ENCODE results near the gene PI4K2A. TPM values are rescaled to one million over a fixed set of nuclear protein-coding genes. Genes with fewer than 3 reads are reported as not detected.
A peak's percentile ranks its signal among the peaks of the same experiment; 100 is the strongest.
"Not testable (repeated sequence)": the region's sequence is repeated elsewhere in the genome, so short reads cannot be mapped to it uniquely, and the experiment has no call there.

Gene PI4K2A
- total and polyA plus RNA-seq, 7 donors: 8.1 to 19.3 (median 13.3) TPM

DNA sequence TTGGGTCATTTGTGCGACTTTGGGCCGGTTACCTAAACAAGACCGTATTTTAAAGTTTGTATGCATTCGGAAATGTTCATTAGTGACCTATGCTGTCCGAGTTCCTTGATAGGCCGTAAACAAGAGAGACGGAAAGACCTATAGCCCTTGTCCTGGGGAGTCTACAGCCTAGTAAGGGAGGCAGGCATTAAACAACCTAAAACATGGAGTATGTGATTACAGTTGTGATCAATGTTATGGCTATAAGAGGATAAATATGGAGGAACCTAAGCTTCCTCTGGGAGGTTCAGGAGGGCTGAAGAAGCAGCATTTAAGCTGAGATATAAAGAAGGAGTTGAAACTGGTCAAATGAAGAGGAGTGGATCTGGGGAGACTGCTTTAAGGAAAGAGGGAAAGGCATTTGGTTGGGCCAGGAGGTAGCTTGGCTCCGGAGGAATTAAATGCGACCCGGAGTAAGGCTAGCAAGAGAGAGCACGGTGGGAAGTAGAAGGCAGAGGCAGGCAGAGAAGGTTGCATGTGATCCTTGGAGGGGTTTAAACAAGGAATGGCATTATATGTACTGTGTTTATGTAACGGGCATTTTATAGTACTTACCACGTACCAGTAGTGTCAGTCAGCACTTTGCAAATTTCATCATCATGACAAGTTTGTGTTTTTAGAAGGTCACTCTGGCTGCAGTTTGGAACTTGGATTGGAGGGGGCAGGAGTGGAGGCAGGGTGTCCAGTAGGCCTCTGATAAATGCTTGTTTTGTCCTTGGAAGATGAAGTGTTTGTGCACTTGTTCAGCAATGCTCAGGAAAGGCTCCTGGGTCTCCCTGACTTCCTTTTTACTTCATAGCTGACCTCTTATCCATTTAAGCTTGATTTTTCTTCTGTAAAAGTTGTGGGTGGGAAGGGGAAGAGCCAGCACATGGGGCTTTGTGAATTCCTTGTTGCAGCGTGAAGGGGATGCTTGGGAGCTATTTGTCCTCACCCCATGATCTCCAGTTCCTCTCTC lies 47.6 kb downstream of the PI4K2A start:
- H3K27me3 ChIP-seq: no peaks in the 10 kb centered on the region
- peak; percentile 78 for DNase-seq
- TF ChIP-seq POLR2A (IDR thresholded peaks at IDR 0.05): no peak
- peak; percentile 27 to 64 (median 52) for TF ChIP-seq POLR2AphosphoS5 (IDR thresholded peaks at IDR 0.05)
- peak in 3 of 4 donors; percentile 16 to 38 (median 22) for TF ChIP-seq EP300 (IDR thresholded peaks at IDR 0.05)
- peak overlapping the region; percentile 91 to 92 (median 92) for H3K27ac ChIP-seq
- intact Hi-C loops (cut with DNase I): loop anchor here (2.0 kb wide), 2 partner anchors 47 to 189 kb away; partner anchors contain the start of genes MMS19, PI4K2A and UBTD1
- WGBS, 2 donors: 50 to 59% methylated on average over 14 of the region's 14 CpGs
- H3K9me3 ChIP-seq: no peaks in the 10 kb centered on the region
- no peaks in the 10 kb centered on the region for H3K36me3 ChIP-seq
- H3K4me1 ChIP-seq: peaks cover 0 to 52% (median 49%) of the 10 kb centered on the region in 4 donors
- H3K4me3 ChIP-seq: peak overlapping the region; percentile 67 to 76 (median 72)

DNA sequence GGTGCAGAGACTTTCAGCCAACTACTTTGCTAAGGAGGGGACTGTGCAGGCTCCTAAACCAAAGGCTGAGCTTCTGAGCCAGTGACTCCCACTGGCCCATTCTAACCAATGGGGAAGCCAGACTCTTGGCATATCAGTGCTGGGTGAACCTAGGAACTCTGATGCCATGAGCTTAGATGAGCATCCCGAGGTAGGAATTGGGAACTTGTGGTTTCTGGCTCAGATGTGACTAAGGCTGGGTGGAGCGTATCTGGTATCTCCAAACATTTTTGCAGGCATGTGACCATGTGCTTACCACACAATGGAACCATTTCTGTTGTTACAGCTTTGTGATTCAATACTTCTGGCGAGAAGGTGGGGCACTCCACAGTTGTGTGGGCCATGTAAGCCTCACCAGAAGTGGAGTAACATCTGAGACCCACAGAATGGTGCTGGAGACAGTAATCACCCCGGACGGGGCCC lies 49.1 kb downstream of the PI4K2A start:
- TF ChIP-seq POLR2A (IDR thresholded peaks at IDR 0.05) (no peak), EP300 (IDR thresholded peaks at IDR 0.05) (no peak), POLR2AphosphoS5 (IDR thresholded peaks at IDR 0.05) (peak in 1 of 4 donors; percentile 48)
- TF ChIP-seq, protein P1, sequence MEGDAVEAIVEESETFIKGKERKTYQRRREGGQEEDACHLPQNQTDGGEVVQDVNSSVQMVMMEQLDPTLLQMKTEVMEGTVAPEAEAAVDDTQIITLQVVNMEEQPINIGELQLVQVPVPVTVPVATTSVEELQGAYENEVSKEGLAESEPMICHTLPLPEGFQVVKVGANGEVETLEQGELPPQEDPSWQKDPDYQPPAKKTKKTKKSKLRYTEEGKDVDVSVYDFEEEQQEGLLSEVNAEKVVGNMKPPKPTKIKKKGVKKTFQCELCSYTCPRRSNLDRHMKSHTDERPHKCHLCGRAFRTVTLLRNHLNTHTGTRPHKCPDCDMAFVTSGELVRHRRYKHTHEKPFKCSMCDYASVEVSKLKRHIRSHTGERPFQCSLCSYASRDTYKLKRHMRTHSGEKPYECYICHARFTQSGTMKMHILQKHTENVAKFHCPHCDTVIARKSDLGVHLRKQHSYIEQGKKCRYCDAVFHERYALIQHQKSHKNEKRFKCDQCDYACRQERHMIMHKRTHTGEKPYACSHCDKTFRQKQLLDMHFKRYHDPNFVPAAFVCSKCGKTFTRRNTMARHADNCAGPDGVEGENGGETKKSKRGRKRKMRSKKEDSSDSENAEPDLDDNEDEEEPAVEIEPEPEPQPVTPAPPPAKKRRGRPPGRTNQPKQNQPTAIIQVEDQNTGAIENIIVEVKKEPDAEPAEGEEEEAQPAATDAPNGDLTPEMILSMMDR (IDR thresholded peaks at IDR 0.05): no peak
- Histone ChIP-seq H3K36me3 (no peaks in the 10 kb centered on the region), H3K4me1 (peaks cover 0 to 37% (median 34%) of the 10 kb centered on the region in 4 donors), H3K27ac (peak overlapping the region; percentile 91 to 92 (median 92)), H3K27me3 (no peaks in the 10 kb centered on the region), H3K9me3 (no peaks in the 10 kb centered on the region), H3K4me3 (no peak overlapping the region)
- intact Hi-C loops (cut with DNase I): no loop called here
- 88 to 93% methylated on average over 5 of the region's 5 CpGs for WGBS, 2 donors
- DNase-seq: no peak

DNA sequence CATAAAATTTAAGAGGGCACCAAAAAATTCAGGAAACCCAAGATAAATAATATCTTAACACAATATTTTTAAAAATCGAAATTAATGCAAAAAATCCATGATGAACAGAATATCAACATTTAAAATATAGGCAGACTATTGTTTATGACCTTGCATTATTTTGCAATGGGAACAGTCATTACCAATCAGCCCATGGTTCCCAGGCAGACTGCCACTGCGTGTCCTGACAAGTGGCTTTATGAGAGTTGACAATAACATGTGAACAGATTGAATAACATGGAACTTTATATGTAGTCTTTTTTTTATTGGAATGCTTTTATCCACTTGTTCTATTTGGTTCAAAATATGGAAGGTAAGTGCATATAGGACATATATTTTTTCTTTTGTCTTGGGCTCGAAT lies 49.7 kb downstream of the PI4K2A start:
- no peaks in the 10 kb centered on the region for H3K27me3 ChIP-seq
- peak overlapping the region in 2 of 4 donors; percentile 91 to 92 for H3K27ac ChIP-seq
- intact Hi-C loops (cut with DNase I): no loop called here
- TF ChIP-seq, protein P1 (IDR thresholded peaks at IDR 0.05): no peak
- TF ChIP-seq EP300 (IDR thresholded peaks at IDR 0.05): no peak
- TF ChIP-seq POLR2A (IDR thresholded peaks at IDR 0.05): no peak
- H3K4me1 ChIP-seq: peaks cover 0 to 32% (median 28%) of the 10 kb centered on the region in 4 donors
- WGBS, 2 donors: 93 to 95% methylated on average over 3 of the region's 3 CpGs
- no peaks in the 10 kb centered on the region for H3K36me3 ChIP-seq
- H3K4me3 ChIP-seq: no peak overlapping the region
- DNase-seq: no peak
- no peaks in the 10 kb centered on the region for H3K9me3 ChIP-seq

DNA sequence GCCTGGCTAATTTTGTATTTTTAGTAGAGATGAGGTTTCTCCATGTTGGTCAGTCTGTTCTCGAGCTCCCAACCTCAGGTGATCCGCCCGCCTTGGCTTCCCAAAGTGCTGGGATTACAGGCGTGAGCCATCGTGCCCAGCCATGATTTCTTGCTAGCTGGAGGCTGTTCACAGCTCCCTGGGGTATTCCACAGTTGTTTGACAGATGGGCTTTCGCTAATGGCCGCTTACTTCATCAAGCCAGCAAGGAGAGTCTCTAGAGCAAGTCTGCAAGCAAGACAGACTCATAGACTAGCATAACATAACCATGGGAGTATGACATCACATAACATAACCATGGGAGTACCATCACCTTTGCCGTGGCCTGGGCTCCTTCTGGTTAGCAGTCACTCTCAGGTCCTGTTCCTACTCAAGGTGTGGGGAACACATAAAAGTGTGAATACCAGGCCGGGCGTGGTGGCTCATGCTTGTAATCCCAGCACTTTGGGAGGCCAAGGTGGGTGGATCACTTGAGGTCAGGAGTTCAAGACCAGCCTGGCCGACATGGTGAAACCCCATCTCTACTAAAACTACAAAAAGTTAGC lies 57.7 kb downstream of the PI4K2A start:
- H3K27ac ChIP-seq, H3K4me1 ChIP-seq, DNase-seq, H3K4me3 ChIP-seq, H3K27me3 ChIP-seq, H3K36me3 ChIP-seq, H3K9me3 ChIP-seq: not testable (repeated sequence)
- intact Hi-C loops (cut with DNase I): loop anchor here (2.0 kb wide), 1 partner anchor 21 kb away; no protein-coding TSS in a partner anchor
- 76 to 85% methylated on average over 11 of the region's 11 CpGs for WGBS, 2 donors

DNA sequence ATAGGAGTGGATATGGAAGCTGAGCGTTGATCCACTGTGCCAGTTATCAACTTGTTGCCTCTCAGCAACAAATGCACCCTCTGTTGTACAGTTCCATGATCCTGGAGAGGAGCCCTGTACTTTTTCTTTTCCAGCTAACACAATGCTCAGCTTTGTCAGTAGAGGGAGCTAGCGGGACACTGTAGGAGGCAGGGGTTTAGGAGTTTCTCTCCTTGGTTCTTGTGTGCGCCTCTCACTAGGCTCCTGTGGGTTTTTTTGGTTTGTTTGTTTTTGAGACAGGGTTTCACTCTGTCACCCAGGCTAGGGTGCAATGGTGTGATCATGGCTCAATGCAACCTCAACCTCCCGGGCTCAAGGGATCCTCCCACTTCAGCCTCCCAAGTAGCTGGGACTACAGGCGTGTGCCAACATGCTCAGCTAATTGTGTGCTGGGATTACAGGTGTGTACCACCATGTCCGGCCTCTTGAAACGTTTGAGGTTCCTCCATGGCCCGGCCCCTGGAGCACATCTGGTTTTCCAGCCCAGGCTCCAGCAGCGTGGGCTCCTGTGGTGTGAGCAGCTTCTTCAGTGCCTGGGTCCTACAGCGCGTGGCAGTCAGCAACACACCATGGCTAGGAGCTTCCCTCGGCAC lies 61.1 kb downstream of the PI4K2A start:
- intact Hi-C loops (cut with DNase I): loop anchor here (1.0 kb wide), 1 partner anchor 30 kb away; no protein-coding TSS in a partner anchor
- Histone ChIP-seq H3K4me3 (no peak overlapping the region), H3K27me3 (no peaks in the 10 kb centered on the region), H3K4me1 (no peaks in the 10 kb centered on the region), H3K9me3 (no peaks in the 10 kb centered on the region), H3K36me3 (no peaks in the 10 kb centered on the region), H3K27ac (no peak overlapping the region)
- TF ChIP-seq, protein P1 (IDR thresholded peaks at IDR 0.05): peak; percentile 71 to 89 (median 80)
- TF ChIP-seq POLR2A (IDR thresholded peaks at IDR 0.05) (no peak), EP300 (IDR thresholded peaks at IDR 0.05) (no peak), POLR2AphosphoS5 (IDR thresholded peaks at IDR 0.05) (no peak)
- WGBS, 2 donors: 43 to 50% methylated on average over 12 of the region's 12 CpGs
- DNase-seq: no peak
